ENCODE measurements around the gene RBP2.

DNA sequence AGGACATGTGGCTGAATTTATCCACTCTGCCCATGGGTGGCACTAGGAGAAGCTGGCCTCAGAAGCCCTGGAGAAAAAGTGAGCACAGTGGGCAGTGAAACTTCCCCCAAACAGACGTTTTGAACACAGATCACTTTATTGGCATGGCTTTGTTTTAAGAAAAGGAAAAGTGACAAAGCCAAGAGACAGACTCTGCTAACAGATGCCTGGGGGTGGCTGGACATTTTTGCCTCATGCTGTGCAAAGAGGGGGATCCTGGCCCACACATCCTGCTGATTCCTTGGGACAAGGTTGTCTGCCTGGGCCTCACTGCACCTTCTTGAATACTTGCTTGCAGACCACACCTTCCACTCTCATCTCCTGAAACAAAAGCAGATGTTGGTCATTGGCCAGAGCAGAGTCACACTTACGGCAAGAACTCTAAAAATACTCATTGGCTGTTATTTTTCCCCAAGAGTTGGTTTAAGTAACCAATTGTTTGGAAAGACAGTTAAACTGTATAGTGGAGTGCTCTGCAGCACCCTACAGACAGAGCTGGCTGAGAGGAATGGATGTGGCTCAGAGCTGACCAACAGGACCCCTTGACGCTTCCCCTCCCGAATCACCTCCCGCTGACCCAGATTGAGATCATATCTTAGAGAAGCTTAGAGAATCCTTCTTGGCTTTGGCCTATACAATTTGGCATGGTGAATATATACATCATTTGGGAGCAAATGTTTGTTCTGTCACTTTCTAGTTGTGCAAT is 41.2 kb upstream of the RBP2 start:
- TF ChIP-seq, protein P1, sequence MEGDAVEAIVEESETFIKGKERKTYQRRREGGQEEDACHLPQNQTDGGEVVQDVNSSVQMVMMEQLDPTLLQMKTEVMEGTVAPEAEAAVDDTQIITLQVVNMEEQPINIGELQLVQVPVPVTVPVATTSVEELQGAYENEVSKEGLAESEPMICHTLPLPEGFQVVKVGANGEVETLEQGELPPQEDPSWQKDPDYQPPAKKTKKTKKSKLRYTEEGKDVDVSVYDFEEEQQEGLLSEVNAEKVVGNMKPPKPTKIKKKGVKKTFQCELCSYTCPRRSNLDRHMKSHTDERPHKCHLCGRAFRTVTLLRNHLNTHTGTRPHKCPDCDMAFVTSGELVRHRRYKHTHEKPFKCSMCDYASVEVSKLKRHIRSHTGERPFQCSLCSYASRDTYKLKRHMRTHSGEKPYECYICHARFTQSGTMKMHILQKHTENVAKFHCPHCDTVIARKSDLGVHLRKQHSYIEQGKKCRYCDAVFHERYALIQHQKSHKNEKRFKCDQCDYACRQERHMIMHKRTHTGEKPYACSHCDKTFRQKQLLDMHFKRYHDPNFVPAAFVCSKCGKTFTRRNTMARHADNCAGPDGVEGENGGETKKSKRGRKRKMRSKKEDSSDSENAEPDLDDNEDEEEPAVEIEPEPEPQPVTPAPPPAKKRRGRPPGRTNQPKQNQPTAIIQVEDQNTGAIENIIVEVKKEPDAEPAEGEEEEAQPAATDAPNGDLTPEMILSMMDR (IDR thresholded peaks at IDR 0.05; ENCODE audit: extremely low read depth in 1 of 2, insufficient read depth in 1 of 2, low read depth in 1 of 2, low read length in 2 of 2), result no peak
- TF ChIP-seq EZH2 (IDR thresholded peaks at IDR 0.05; ENCODE audit: borderline replicate concordance, low read depth, low read length, severe bottlenecking), result no peak
